ENCODE measurements around the gene ZFPL1. TPM values are rescaled to one million over a fixed set of nuclear protein-coding genes. Genes with fewer than 3 reads are reported as not detected.

The ZFPL1 gene
- total RNA-seq, 1 donor from 2014 or later = 33.9 TPM

- Mint-ChIP-seq H3K27me3 (ENCODE audit: unreplicated experiment) (peaks cover 3% of the 10 kb centered on the region), H3K27ac (ENCODE audit: unreplicated experiment) (no peak overlapping the region), H3K4me1 (ENCODE audit: low read depth, unreplicated experiment) (peaks cover 7% of the 10 kb centered on the region), H3K9me3 (ENCODE audit: unreplicated experiment) (peaks cover 2% of the 10 kb centered on the region), H3K4me3 (ENCODE audit: unreplicated experiment) (no peak overlapping the region), H3K36me3 (ENCODE audit: unreplicated experiment) (no peaks in the 10 kb centered on the region)
- DNase-seq = no peak
- TF ChIP-seq CTCF (IDR thresholded peaks at IDR 0.05; ENCODE audit: partially characterized antibody, unreplicated experiment) = no peak
Observed at GRCh38 chr11:65089621-65090020, 5.6 kb downstream of the ZFPL1 start.

GRCh38 chr11:65090628-65091027, 6.6 kb downstream of the ZFPL1 start:
- H3K9me3 Mint-ChIP-seq (ENCODE audit: unreplicated experiment) = peaks cover 5% of the 10 kb centered on the region
- no peak overlapping the region for H3K27ac Mint-ChIP-seq (ENCODE audit: unreplicated experiment)
- H3K36me3 Mint-ChIP-seq (ENCODE audit: unreplicated experiment) = no peaks in the 10 kb centered on the region
- no peak overlapping the region for H3K4me3 Mint-ChIP-seq (ENCODE audit: unreplicated experiment)
- no peak for TF ChIP-seq CTCF (IDR thresholded peaks at IDR 0.05; ENCODE audit: partially characterized antibody, unreplicated experiment)
- no peak for DNase-seq
- H3K4me1 Mint-ChIP-seq (ENCODE audit: low read depth, unreplicated experiment) = peaks cover 2% of the 10 kb centered on the region
- H3K27me3 Mint-ChIP-seq (ENCODE audit: unreplicated experiment) = peaks cover 4% of the 10 kb centered on the region

GRCh38 chr11:65095427-65095826, 11.4 kb downstream of the ZFPL1 start:
- TF ChIP-seq CTCF (IDR thresholded peaks at IDR 0.05; ENCODE audit: partially characterized antibody, unreplicated experiment) = no peak
- H3K36me3 Mint-ChIP-seq (ENCODE audit: unreplicated experiment) = no peaks in the 10 kb centered on the region
- H3K27ac Mint-ChIP-seq (ENCODE audit: unreplicated experiment) = peak overlapping the region; percentile 91
- H3K9me3 Mint-ChIP-seq (ENCODE audit: unreplicated experiment) = peaks cover 11% of the 10 kb centered on the region
- peak overlapping the region; percentile 88 for H3K4me3 Mint-ChIP-seq (ENCODE audit: unreplicated experiment)
- peaks cover 6% of the 10 kb centered on the region for H3K27me3 Mint-ChIP-seq (ENCODE audit: unreplicated experiment)
- H3K4me1 Mint-ChIP-seq (ENCODE audit: low read depth, unreplicated experiment) = peaks cover 4% of the 10 kb centered on the region
- DNase-seq = no peak

- Mint-ChIP-seq H3K4me1 (ENCODE audit: low read depth, unreplicated experiment) (peaks cover 4% of the 10 kb centered on the region), H3K9me3 (ENCODE audit: unreplicated experiment) (peaks cover 11% of the 10 kb centered on the region), H3K36me3 (ENCODE audit: unreplicated experiment) (no peaks in the 10 kb centered on the region), H3K27ac (ENCODE audit: unreplicated experiment) (peak within 1 kb of the TSS; percentile 95), H3K27me3 (ENCODE audit: unreplicated experiment) (peaks cover 6% of the 10 kb centered on the region), H3K4me3 (ENCODE audit: unreplicated experiment) (peak within 1 kb of the TSS; percentile 92)
- TF ChIP-seq CTCF (IDR thresholded peaks at IDR 0.05; ENCODE audit: partially characterized antibody, unreplicated experiment) = no peak
- peak; percentile 90 for DNase-seq
Observed at GRCh38 chr11:65095974-65096806, 12.2 kb downstream of the ZFPL1 start, which contains the start of gene VPS51. VPS51 (plus strand) TSS chr11:65096214; CDS start chr11:65096251, 37 bp downstream.

- H3K4me3 Mint-ChIP-seq (ENCODE audit: unreplicated experiment) = peak overlapping the region; percentile 92
- no peak for TF ChIP-seq CTCF (IDR thresholded peaks at IDR 0.05; ENCODE audit: partially characterized antibody, unreplicated experiment)
- H3K9me3 Mint-ChIP-seq (ENCODE audit: unreplicated experiment) = peaks cover 11% of the 10 kb centered on the region
- no peak overlapping the region for H3K27ac Mint-ChIP-seq (ENCODE audit: unreplicated experiment)
- H3K4me1 Mint-ChIP-seq (ENCODE audit: low read depth, unreplicated experiment) = peaks cover 4% of the 10 kb centered on the region
- no peaks in the 10 kb centered on the region for H3K36me3 Mint-ChIP-seq (ENCODE audit: unreplicated experiment)
- H3K27me3 Mint-ChIP-seq (ENCODE audit: unreplicated experiment) = peaks cover 6% of the 10 kb centered on the region
- DNase-seq = no peak
Observed at GRCh38 chr11:65096926-65097325, 12.9 kb downstream of the ZFPL1 start.

Data from glutamatergic neuron (in vitro differentiated cells).